K562 (cell line): ENCODE results near the gene ABCC1. TPM values are rescaled to one million over a fixed set of nuclear protein-coding genes. Genes with fewer than 3 reads are reported as not detected.

Experiments
- CBFA2T3 ChIP-seq: fragments of 450-650 bp; IDR thresholded peaks from 2 replicates; pipeline ENCODE4 v1.6.1; 2017
- ESRRA ChIP-seq: fragments of 450-650 bp; IDR thresholded peaks from 2 replicates; pipeline ENCODE4 v1.6.1; 2014; ENCODE audit warnings: low read depth, mild to moderate bottlenecking, moderate library complexity, borderline replicate concordance
- JUND ChIP-seq, 2 experiments: IDR thresholded peaks; 2 replicates in 1 of 2; 3 replicates in 1 of 2; pipeline ENCODE4 v1.6.1; 2011; ENCODE audit warnings: borderline replicate concordance in 2 of 2, low read depth in 2 of 2, low read length in 2 of 2, improper control_type of control experiment in 1 of 2, missing biosample characterization in 1 of 2, missing genetic modification characterization in 1 of 2, missing genetic modification reagents in 1 of 2
- NFIC ChIP-seq: fragments of 450-650 bp; IDR thresholded peaks from 2 replicates; pipeline ENCODE4 v1.6.1; 2017; ENCODE audit warnings: mild to moderate bottlenecking, inconsistent platforms
- PKNOX1 ChIP-seq: fragments of 450-650 bp; IDR thresholded peaks from 2 replicates; pipeline ENCODE4 v1.6.1; 2016
- PML ChIP-seq: IDR thresholded peaks from 2 replicates; pipeline ENCODE4 v1.6.1; 2012; ENCODE audit warnings: low read length, inconsistent platforms
- TEAD4 ChIP-seq, 2 experiments: sonication (generic) in 1 of 2; formaldehyde crosslinking in 1 of 2; IDR thresholded peaks; 2 replicates each; pipeline versions ENCODE4 v1.6.1 to v1.8.0; 2012 to 2022; ENCODE audit warnings: borderline replicate concordance in 1 of 2, inconsistent platforms in 1 of 2, low read length in 1 of 2, mild to moderate bottlenecking in 1 of 2, missing genetic modification reagents in 1 of 2
- ZNF354B ChIP-seq: fragments of 250-450 bp; sonication (Bioruptor Pico); IDR thresholded peaks from 2 replicates; pipeline ENCODE4 v1.4.0; 2020
- polyA plus RNA-seq, 8 experiments: library from polyadenylated mRNA; depleted of rRNA in 4 of 8; stranded (reverse) in 5 of 8; unstranded in 3 of 8; fragments of >200 nt; fragmentation: Nextera tagmentation in 2 of 8; fragmentation: Illumina TruSeq in 1 of 8; extraction: Ambion mirVana in 2 of 8; extraction: Trizol in 1 of 8; gene quantifications; 2 replicates each; pipeline versions ENCODE4 v1.2.1 to v1.2.3, GENCODE V29; 2011 to 2014; ENCODE audit warnings: inconsistent platforms in 1 of 8, missing spikeins in 1 of 8
- total RNA-seq, 7 experiments: library from RNA; depleted of rRNA in 6 of 7; stranded (reverse); fragments of >200 nt in 6 of 7; fragmentation: Illumina TruSeq in 2 of 7; extraction: Trizol in 2 of 7; gene quantifications; 2 replicates each; pipeline versions ENCODE4 v1.2.1 to v1.2.3, GENCODE V29; 2011 to 2021; ENCODE audit warnings: low replicate concordance in 1 of 7
- TF ChIP-seq, protein P1 (sequence below): fragments of 250-450 bp; sonication (Bioruptor Pico); IDR thresholded peaks from 2 replicates; pipeline ENCODE4 v1.4.0; 2020
- TF ChIP-seq, protein P2 (sequence below): IDR thresholded peaks from 3 replicates; pipeline ENCODE4 v1.6.1; 2011; ENCODE audit warnings: borderline replicate concordance, mild to moderate bottlenecking, moderate library complexity; ENCODE audit not compliant: insufficient read length; ENCODE audit errors: extremely low read depth

The ABCC1 gene
- total and polyA plus RNA-seq, 9 of the 15 experiments (the other 6 are each of a cell fraction or from before 2014, with no cell fraction given): 3.9 to 41.6 (median 10.0) TPM

GRCh38 chr16:16189842-16190241, 240.4 kb downstream of the ABCC1 start (continued):
- TF ChIP-seq, protein P1, sequence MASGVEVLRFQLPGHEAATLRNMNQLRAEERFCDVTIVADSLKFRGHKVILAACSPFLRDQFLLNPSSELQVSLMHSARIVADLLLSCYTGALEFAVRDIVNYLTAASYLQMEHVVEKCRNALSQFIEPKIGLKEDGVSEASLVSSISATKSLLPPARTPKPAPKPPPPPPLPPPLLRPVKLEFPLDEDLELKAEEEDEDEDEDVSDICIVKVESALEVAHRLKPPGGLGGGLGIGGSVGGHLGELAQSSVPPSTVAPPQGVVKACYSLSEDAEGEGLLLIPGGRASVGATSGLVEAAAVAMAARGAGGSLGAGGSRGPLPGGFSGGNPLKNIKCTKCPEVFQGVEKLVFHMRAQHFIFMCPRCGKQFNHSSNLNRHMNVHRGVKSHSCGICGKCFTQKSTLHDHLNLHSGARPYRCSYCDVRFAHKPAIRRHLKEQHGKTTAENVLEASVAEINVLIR: no peak
- TF ChIP-seq ZNF354B (CRISPR knock-in tag): no peak
- TF ChIP-seq TEAD4 (IDR thresholded peaks at IDR 0.05; ENCODE audit: low read length): peak; percentile 66
- no peak for TF ChIP-seq TEAD4 (CRISPR knock-in tag; IDR thresholded peaks at IDR 0.05; ENCODE audit: borderline replicate concordance)
- TF ChIP-seq, protein P2, sequence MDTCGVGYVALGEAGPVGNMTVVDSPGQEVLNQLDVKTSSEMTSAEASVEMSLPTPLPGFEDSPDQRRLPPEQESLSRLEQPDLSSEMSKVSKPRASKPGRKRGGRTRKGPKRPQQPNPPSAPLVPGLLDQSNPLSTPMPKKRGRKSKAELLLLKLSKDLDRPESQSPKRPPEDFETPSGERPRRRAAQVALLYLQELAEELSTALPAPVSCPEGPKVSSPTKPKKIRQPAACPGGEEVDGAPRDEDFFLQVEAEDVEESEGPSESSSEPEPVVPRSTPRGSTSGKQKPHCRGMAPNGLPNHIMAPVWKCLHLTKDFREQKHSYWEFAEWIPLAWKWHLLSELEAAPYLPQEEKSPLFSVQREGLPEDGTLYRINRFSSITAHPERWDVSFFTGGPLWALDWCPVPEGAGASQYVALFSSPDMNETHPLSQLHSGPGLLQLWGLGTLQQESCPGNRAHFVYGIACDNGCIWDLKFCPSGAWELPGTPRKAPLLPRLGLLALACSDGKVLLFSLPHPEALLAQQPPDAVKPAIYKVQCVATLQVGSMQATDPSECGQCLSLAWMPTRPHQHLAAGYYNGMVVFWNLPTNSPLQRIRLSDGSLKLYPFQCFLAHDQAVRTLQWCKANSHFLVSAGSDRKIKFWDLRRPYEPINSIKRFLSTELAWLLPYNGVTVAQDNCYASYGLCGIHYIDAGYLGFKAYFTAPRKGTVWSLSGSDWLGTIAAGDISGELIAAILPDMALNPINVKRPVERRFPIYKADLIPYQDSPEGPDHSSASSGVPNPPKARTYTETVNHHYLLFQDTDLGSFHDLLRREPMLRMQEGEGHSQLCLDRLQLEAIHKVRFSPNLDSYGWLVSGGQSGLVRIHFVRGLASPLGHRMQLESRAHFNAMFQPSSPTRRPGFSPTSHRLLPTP: no peak
- TF ChIP-seq ESRRA: no peak
- TF ChIP-seq PKNOX1: peak; percentile 88
- TF ChIP-seq CBFA2T3: peak; percentile 82
- peak; percentile 37; the same call in 1 of the 2 replicates for TF ChIP-seq PML
- 0 out of 2 replicates have a peak, but pooled peaks have one; percentile 5 for TF ChIP-seq NFIC
- peak; percentile 56; the same call in 1 of the 2 replicates for TF ChIP-seq JUND (IDR thresholded peaks at IDR 0.05; ENCODE audit: borderline replicate concordance, low read depth, low read length)
- no peak for TF ChIP-seq JUND (tag; IDR thresholded peaks at IDR 0.05; ENCODE audit: borderline replicate concordance, low read depth, low read length)
- TF ChIP-seq, all 486 proteins: peak for 23
